NB4 (cell line): ENCODE measurements around the gene PILRA.

Source experiments
- DNase-seq: peaks from one replicate; pipeline ENCODE4 v3.0.0; 2010; ENCODE audit warnings: low read depth
- H3K4me3 ChIP-seq: one replicate; pipeline ENCODE4 v1.5.1; 2011; ENCODE audit warnings: mild to moderate bottlenecking, low read depth, low read length, moderate library complexity
- CTCF ChIP-seq: IDR thresholded peaks from one replicate; pipeline ENCODE4 v1.5.1; 2012; ENCODE audit warnings: low read depth, low read length
- MAX ChIP-seq: IDR thresholded peaks from 2 replicates; pipeline ENCODE4 v1.6.1; 2011; ENCODE audit warnings: low read depth, low read length
- MYC ChIP-seq: IDR thresholded peaks from 2 replicates; pipeline ENCODE4 v1.6.1; 2011; ENCODE audit warnings: low read depth, low read length
- POLR2A ChIP-seq: IDR thresholded peaks from 2 replicates; pipeline ENCODE4 v1.6.1; 2011; ENCODE audit warnings: mild to moderate bottlenecking; ENCODE audit not compliant: insufficient read length; ENCODE audit errors: extremely low read depth

Gene PILRA

GRCh38 chr7:100431286-100431735, 58.0 kb downstream of the PILRA start:
- DNase-seq, result no peak

GRCh38 chr7:100432053-100432452, 58.8 kb downstream of the PILRA start:
- peak overlapping the region; percentile 83 for H3K4me3 ChIP-seq
- TF ChIP-seq POLR2A (no peak), CTCF (no peak), MYC (no peak), MAX (no peak)
- DNase-seq, result no peak

More at GRCh38 chr7:100431286-100431735, 58.0 kb downstream of the PILRA start:
- H3K4me3 ChIP-seq, result peak overlapping the region; percentile 83
- TF ChIP-seq CTCF (no peak), POLR2A (no peak), MYC (no peak), MAX (no peak)

- DNase-seq, result peak; percentile 21
- TF ChIP-seq MYC (no peak), POLR2A (no peak), MAX (no peak), CTCF (no peak)
- peak overlapping the region; percentile 83 for H3K4me3 ChIP-seq
These were observed 59.5 kb downstream of the PILRA start for GRCh38 chr7:100432621-100433275.

GRCh38 chr7:100433276-100433591, 59.9 kb downstream of the PILRA start:
- peak; percentile 24 for DNase-seq
- H3K4me3 ChIP-seq, result peak overlapping the region; percentile 3
- TF ChIP-seq POLR2A (peak; percentile 14), MYC (no peak), MAX (no peak)

GRCh38 chr7:100433592-100434296, 60.5 kb downstream of the PILRA start:
- DNase-seq, result peak; percentile 42
- no peak overlapping the region for H3K4me3 ChIP-seq
- TF ChIP-seq MAX (no peak), POLR2A (peak; percentile 5)

- no peak for TF ChIP-seq CTCF
- TF ChIP-seq MAX, result no peak
- no peak for TF ChIP-seq POLR2A
- TF ChIP-seq MYC, result no peak
- DNase-seq, result peak; percentile 53
- H3K4me3 ChIP-seq, result peak overlapping the region; percentile 87
These were observed 61.2 kb downstream of the PILRA start for GRCh38 chr7:100434297-100435144.
